ENCODE results near the gene ZNF823.

- TF ChIP-seq MXI1 (conservative IDR thresholded peaks at IDR 0.05; ENCODE audit: poor library complexity, severe bottlenecking) (no peak), EP300 (conservative IDR thresholded peaks at IDR 0.05; ENCODE audit: poor library complexity, severe bottlenecking) (no peak), CTCF (IDR thresholded peaks at IDR 0.05; ENCODE audit: poor library complexity, severe bottlenecking) (no peak), REST (IDR thresholded peaks at IDR 0.05; ENCODE audit: borderline replicate concordance) (no peak), POLR2AphosphoS5 (IDR thresholded peaks at IDR 0.05) (no peak), TAF1 (IDR thresholded peaks at IDR 0.05; ENCODE audit: low read depth) (no peak)
These were observed 28.4 kb downstream of the ZNF823 start for GRCh38 chr19:11710313-11710712.
